PFSK-1 (cell line): ENCODE data around the gene SLC16A4. TPM values are rescaled to one million over a fixed set of nuclear protein-coding genes. Genes with fewer than 3 reads are reported as not detected.

Experiments
- FOXP2 ChIP-seq: optimal IDR thresholded peaks from 2 replicates; pipeline ENCODE3; 2011; ENCODE audit warnings: borderline replicate concordance, control low read depth, inconsistent platforms; ENCODE audit not compliant: insufficient read depth; ENCODE audit errors: extremely low read length, extremely low read depth
- POLR2AphosphoS5 ChIP-seq: IDR thresholded peaks from 2 replicates; pipeline ENCODE4 v1.6.1; 2012; ENCODE audit warnings: low read depth, mild to moderate bottlenecking, control low read depth, low read length, moderate library complexity
- SIN3A ChIP-seq: IDR thresholded peaks from 2 replicates; pipeline ENCODE4 v1.6.1; 2012; ENCODE audit warnings: mild to moderate bottlenecking, low read length, moderate library complexity, borderline replicate concordance; ENCODE audit not compliant: insufficient read depth
- TAF1 ChIP-seq: IDR thresholded peaks from 2 replicates; pipeline ENCODE4 v1.6.1; 2012; ENCODE audit warnings: low read length, control low read depth, borderline replicate concordance; ENCODE audit not compliant: insufficient read depth
- polyA plus RNA-seq: library from polyadenylated mRNA; unstranded; fragments of >200 nt; gene quantifications from one replicate; pipeline ENCODE4 v1.2.1, GENCODE V29; 2012; ENCODE audit warnings: low read depth, missing spikeins; ENCODE audit not compliant: insufficient read length
- TF ChIP-seq, protein P1 (sequence below), 2 experiments: IDR thresholded peaks; 2 replicates each; pipeline versions ENCODE4 v1.6.1 to v1.8.0; 2011 to 2012; ENCODE audit warnings: low read depth in 2 of 2, low read length in 2 of 2, control low read depth in 1 of 2, inconsistent platforms in 1 of 2, mild to moderate bottlenecking in 1 of 2, moderate library complexity in 1 of 2; ENCODE audit not compliant: insufficient read depth in 1 of 2

The SLC16A4 gene
- polyA plus RNA-seq = 0.75 TPM

DNA sequence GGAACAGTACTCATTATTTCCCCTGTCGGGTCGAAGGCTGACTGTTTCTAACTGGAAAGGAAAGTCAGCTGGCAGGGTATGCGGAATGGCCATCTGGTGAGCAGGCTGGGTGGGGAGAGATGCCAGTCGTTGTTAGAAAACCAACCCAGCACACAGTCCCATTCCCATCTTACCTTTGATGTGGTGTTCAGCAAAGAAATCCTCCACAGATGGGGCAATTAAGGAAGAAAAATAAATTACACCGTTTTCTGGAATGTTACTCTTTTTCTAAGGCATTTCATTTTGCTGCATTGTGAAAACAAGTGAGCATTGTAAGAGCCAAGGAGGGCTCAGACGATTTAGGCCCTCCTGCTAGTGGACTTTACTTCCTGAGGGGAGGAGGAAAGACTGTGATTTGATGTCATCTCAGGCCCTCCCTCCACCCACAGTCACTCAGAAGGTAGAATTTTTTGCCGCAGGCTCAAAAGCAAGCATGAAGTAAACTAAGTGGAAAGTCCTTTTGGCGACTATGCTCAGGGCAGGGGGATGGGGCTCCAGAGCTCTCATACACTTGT lies at the start of gene SLC16A4:
Gene SLC16A4 (minus strand): TSS at position 335 of the 554 bp plus-strand sequence. CDS start 1,703 bp downstream, outside the sequence.
- TF ChIP-seq FOXP2 (no peak), POLR2AphosphoS5 (peak; percentile 40; the same call in 1 of the 2 replicates), SIN3A (no peak)
- TF ChIP-seq, protein P1, sequence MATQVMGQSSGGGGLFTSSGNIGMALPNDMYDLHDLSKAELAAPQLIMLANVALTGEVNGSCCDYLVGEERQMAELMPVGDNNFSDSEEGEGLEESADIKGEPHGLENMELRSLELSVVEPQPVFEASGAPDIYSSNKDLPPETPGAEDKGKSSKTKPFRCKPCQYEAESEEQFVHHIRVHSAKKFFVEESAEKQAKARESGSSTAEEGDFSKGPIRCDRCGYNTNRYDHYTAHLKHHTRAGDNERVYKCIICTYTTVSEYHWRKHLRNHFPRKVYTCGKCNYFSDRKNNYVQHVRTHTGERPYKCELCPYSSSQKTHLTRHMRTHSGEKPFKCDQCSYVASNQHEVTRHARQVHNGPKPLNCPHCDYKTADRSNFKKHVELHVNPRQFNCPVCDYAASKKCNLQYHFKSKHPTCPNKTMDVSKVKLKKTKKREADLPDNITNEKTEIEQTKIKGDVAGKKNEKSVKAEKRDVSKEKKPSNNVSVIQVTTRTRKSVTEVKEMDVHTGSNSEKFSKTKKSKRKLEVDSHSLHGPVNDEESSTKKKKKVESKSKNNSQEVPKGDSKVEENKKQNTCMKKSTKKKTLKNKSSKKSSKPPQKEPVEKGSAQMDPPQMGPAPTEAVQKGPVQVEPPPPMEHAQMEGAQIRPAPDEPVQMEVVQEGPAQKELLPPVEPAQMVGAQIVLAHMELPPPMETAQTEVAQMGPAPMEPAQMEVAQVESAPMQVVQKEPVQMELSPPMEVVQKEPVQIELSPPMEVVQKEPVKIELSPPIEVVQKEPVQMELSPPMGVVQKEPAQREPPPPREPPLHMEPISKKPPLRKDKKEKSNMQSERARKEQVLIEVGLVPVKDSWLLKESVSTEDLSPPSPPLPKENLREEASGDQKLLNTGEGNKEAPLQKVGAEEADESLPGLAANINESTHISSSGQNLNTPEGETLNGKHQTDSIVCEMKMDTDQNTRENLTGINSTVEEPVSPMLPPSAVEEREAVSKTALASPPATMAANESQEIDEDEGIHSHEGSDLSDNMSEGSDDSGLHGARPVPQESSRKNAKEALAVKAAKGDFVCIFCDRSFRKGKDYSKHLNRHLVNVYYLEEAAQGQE (IDR thresholded peaks at IDR 0.05; ENCODE audit: insufficient read depth in 1 of 2, low read depth in 2 of 2, low read length in 2 of 2) = no peak

DNA sequence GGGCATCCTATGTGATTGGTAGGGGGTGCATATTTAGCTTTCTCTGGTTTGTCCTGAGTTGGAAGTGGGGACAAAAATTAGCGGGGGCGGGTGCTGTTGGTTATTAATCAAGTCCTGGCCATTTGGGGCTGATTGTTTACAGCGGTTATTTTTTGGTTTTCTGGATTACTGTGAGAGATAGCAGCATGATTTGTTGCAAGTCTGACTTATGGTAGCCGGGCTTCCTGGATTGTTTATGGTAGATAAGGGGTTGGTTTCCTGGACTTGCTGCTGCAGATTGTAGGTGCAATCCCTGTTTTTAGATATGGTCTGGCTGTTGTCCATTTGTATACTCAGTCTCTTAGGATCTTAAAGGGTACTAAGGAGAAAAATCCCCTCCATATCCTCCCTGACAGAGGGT lies 48.1 kb upstream of the SLC16A4 start:
- TF ChIP-seq TAF1 = no peak
- no peak for TF ChIP-seq FOXP2
- TF ChIP-seq SIN3A = no peak
- TF ChIP-seq, protein P1 (IDR thresholded peaks at IDR 0.05; ENCODE audit: insufficient read depth in 1 of 2, low read depth in 2 of 2, low read length in 2 of 2) = no peak
- TF ChIP-seq POLR2AphosphoS5 = no peak

DNA sequence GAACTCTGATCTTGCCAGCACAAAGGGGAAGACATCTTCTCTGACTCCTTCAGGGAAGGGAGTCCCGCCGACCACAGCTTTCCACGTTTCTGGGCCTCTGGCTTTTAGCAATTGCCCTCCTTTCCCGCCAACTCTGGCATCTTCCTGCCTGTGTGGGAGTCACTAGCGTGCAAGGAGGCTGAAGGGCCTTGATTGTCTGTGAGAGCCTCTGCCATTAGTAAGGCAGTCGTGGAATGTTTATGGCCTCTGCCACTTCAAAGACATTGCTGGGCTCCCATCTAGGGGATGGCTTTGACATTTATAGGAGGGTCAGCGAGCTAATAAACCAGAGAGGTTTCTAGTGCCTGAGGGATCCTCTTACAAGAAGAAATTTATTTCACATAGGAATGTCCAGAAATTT lies 45.8 kb upstream of the SLC16A4 start:
- no peak for TF ChIP-seq SIN3A

DNA sequence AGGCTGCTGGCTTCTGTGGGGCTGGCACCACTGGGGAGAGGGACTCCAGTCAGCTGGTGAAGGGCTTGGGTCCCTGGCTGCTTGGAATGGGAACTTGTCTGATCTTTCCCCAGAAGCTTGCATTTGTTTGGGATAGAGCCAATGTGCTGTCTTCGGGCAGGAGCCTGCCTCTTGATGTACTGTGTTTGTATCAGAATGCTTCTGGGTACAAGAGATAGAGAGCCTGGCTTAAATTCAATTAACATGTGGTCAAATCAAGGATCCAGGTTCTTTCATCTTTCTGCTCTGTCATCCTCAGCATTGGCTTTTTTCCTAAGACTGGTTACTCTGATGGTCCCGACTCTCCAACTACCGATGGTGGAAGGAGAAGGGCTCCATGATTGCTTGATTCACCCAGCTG lies 44.1 kb upstream of the SLC16A4 start:
- no peak for TF ChIP-seq TAF1

DNA sequence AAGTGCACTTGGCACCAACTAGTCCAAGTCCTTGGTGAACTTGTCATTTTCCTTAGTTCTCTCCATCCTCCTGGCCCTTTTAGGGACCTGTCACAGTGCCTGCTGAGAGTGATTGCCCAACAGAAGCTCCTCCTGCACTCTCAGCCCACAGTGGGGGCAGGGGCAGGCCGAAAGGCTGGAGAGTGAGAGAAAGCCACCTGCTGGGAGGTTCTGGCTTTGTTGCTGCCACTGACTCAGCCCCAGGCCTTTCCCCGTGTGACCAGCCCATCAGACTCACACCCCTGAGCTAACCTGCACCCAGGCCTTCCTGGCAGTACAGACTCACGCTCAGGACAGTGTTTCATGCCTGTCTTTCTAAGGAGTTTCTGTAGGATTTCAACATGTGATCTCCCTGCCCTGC lies 43.0 kb upstream of the SLC16A4 start:
- TF ChIP-seq FOXP2 = no peak

DNA sequence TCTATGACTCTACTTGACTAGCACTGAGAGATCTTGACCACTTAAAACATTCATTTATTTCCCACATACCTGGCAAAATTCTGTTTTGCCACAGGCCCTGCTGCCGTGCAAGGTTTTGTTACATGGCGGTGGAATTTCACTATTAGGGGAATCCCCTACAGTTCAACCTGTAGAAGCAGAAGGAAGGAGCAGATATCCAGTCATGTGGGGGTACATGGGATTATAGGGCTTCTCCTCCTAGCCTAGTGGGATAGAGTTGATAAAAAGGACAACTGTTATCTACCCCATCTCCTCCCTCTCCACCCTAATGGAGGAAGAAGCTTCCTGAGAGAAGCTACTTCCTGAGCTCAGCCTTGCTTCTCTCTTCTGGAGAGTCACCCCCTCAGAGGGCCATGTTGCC lies 42.4 kb upstream of the SLC16A4 start:
- TF ChIP-seq POLR2AphosphoS5 = no peak
- TF ChIP-seq TAF1 = no peak
- no peak for TF ChIP-seq FOXP2
- TF ChIP-seq, protein P1 (IDR thresholded peaks at IDR 0.05; ENCODE audit: insufficient read depth in 1 of 2, low read depth in 2 of 2, low read length in 2 of 2) = no peak
- no peak for TF ChIP-seq SIN3A

DNA sequence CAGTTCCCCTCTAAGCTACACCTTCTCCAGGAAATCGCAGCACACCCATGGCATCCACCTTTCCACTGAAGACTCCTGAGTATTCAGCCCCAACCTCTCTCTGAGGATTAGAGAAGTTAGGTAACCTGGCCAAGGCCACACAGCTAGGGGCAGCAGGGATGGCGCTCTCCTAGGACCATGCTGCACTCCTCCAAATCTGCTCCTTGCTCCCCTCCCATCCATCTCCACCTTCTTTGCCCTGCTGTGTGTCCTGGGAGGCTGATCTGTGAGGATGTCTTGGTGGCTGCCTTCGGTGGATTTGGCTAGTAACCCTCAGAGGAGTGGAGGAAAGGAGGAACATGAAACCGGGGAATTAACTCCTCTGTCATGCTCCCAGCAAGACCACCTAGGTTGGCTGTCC lies 40.1 kb upstream of the SLC16A4 start:
- no peak for TF ChIP-seq SIN3A
- TF ChIP-seq, protein P1 (IDR thresholded peaks at IDR 0.05; ENCODE audit: insufficient read depth in 1 of 2, low read depth in 2 of 2, low read length in 2 of 2) = no peak
- no peak for TF ChIP-seq POLR2AphosphoS5
- no peak for TF ChIP-seq TAF1
- TF ChIP-seq FOXP2 = no peak
